Activated CD4-positive, alpha-beta T cell treated with anti-CD3 and anti-CD28 coated beads, Interleukin-2, amount 50 U/mL, for 16 hours (primary cell): ENCODE data around the gene MBNL1.
"Not testable (repeated sequence)": the region's sequence is repeated elsewhere in the genome, so short reads cannot be mapped to it uniquely, and the experiment has no call there.

Experiments
- DNase-seq: peaks from one replicate; pipeline ENCODE4 v3.0.0-alpha.2; 2020

MBNL1 gene

GRCh38 chr3:152321955-152322377, 53.2 kb downstream of the MBNL1 start:
- DNase-seq, result no peak

- peak; percentile 57 for DNase-seq
Observed at GRCh38 chr3:152322756-152323155, 54.0 kb downstream of the MBNL1 start.

- DNase-seq, result peak; percentile 67
Observed at GRCh38 chr3:152323834-152324233, 55.1 kb downstream of the MBNL1 start.

- DNase-seq, result no peak
Observed at GRCh38 chr3:152325136-152325535, 56.4 kb downstream of the MBNL1 start.

GRCh38 chr3:152327203-152327602, 58.5 kb downstream of the MBNL1 start:
- DNase-seq, result no peak

- DNase-seq, result peak; percentile 34
Observed at GRCh38 chr3:152328841-152329240, 60.1 kb downstream of the MBNL1 start.

- DNase-seq, result no peak
Observed at GRCh38 chr3:152330559-152330958, 61.8 kb downstream of the MBNL1 start.

- peak; percentile 58 for DNase-seq
Observed at GRCh38 chr3:152331018-152331541, 62.4 kb downstream of the MBNL1 start.

- no peak for DNase-seq
Observed at GRCh38 chr3:152331998-152332397, 63.3 kb downstream of the MBNL1 start.

- no peak for DNase-seq
Observed at GRCh38 chr3:152333928-152334327, 65.2 kb downstream of the MBNL1 start.

GRCh38 chr3:152334761-152335160, 66.0 kb downstream of the MBNL1 start:
- no peak for DNase-seq

- DNase-seq, result no peak
Observed at GRCh38 chr3:152335273-152335672, 66.5 kb downstream of the MBNL1 start.

- DNase-seq, result not testable (repeated sequence)
Observed at GRCh38 chr3:152337337-152337736, 68.6 kb downstream of the MBNL1 start.

GRCh38 chr3:152338159-152338720, 69.5 kb downstream of the MBNL1 start:
- no peak for DNase-seq

- no peak for DNase-seq
Observed at GRCh38 chr3:152339881-152340505, 71.3 kb downstream of the MBNL1 start.

- DNase-seq, result no peak
Observed at GRCh38 chr3:152345233-152345632, 76.5 kb downstream of the MBNL1 start.

GRCh38 chr3:152346058-152346457, 77.3 kb downstream of the MBNL1 start:
- no peak for DNase-seq

GRCh38 chr3:152346740-152347139, 78.0 kb downstream of the MBNL1 start:
- DNase-seq, result no peak

GRCh38 chr3:152348436-152349177, 79.9 kb downstream of the MBNL1 start:
- DNase-seq, result no peak

GRCh38 chr3:152349392-152349791, 80.7 kb downstream of the MBNL1 start:
- no peak for DNase-seq

GRCh38 chr3:152350139-152350538, 81.4 kb downstream of the MBNL1 start:
- no peak for DNase-seq

- no peak for DNase-seq
Observed at GRCh38 chr3:152350776-152351175, 82.0 kb downstream of the MBNL1 start.

- peak; percentile 46 for DNase-seq
Observed at GRCh38 chr3:152352554-152352953, 83.8 kb downstream of the MBNL1 start.

GRCh38 chr3:152353578-152353977, 84.8 kb downstream of the MBNL1 start:
- DNase-seq, result no peak
